Hematopoietic multipotent progenitor cell treated with erythropoietin and hydrocortisone succinate and interleukin-3 and kit ligand, for 15 days (in vitro differentiated cells): Measurements from ENCODE around the gene CIRBP.
"Not testable (repeated sequence)": the region's sequence is repeated elsewhere in the genome, so short reads cannot be mapped to it uniquely, and the experiment has no call there.

Experiments used
- DNase-seq: peaks from one replicate; pipeline ENCODE4 v3.0.0-alpha.2; 2015; ENCODE audit warnings: low spot score

The CIRBP gene

GRCh38 chr19:1311543-1312091 lies 42.5 kb downstream of the CIRBP start:
- DNase-seq = no peak

- DNase-seq = no peak
Observed at GRCh38 chr19:1312767-1313694, 43.9 kb downstream of the CIRBP start.

GRCh38 chr19:1313695-1314613 lies 44.8 kb downstream of the CIRBP start:
- no peak for DNase-seq

- peak; percentile 6 for DNase-seq
Observed at GRCh38 chr19:1315470-1316166, 46.5 kb downstream of the CIRBP start.

GRCh38 chr19:1316466-1316865 lies 47.3 kb downstream of the CIRBP start:
- no peak for DNase-seq

GRCh38 chr19:1317274-1318003 lies 48.3 kb downstream of the CIRBP start:
- no peak for DNase-seq

GRCh38 chr19:1318678-1319471 lies 49.7 kb downstream of the CIRBP start:
- no peak for DNase-seq

GRCh38 chr19:1320282-1320650 lies 51.1 kb downstream of the CIRBP start:
- DNase-seq = not testable (repeated sequence)

GRCh38 chr19:1321539-1321938 lies 52.4 kb downstream of the CIRBP start:
- DNase-seq = no peak

GRCh38 chr19:1322198-1322981 lies 53.3 kb downstream of the CIRBP start:
- no peak for DNase-seq

- DNase-seq = no peak
Observed at GRCh38 chr19:1324249-1324805, 55.2 kb downstream of the CIRBP start.
